NCI-H510A treated with DMSO at 0.1 percent for 48 hours (cell line): Measurements from ENCODE around the gene RIC1.
"Not testable (repeated sequence)": the region's sequence is repeated elsewhere in the genome, so short reads cannot be mapped to it uniquely, and the experiment has no call there.

Experiments used
- DNase-seq: peaks from one replicate; lab custom pipeline; 2025; lab: John Stamatoyannopoulos, UW

The RIC1 gene

DNA sequence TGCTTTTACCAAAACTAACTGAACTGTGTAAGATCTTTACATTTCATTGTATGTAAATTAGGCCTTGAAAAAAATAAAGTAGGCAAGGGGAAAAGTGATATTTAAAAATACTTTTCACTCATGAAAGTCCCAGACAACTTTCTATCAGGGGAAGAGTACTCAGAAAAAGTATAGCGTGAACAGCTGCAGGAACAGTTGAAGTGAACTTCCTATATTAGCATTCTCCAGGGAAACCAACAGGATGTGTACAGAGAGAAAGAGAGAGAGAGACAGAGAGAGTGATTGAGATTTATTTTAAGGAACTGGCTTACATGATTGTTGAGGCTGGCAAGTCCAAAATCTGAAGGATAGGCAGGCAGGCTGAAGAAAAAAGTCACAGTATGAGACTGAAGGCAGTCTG, 162.0 kb downstream of the RIC1 start:
- no peak for DNase-seq

DNA sequence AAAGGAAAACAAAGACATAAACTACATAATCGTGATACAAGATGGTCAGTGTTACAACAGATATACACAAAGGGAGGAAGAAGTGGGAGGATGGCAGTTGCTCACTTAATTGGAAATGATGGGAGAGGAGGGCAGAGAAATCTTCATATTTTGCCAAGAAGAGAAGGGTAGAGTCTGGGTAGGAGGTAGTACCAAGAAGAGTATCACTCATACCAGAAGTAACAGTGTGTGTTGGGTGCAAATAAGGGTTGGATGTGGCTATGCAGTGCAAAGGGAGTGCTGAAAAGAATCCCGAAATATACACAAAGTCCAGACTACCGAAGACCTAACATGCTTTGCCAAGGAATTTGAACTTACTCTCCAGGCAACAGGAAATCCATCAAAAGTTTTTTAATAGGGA, 163.0 kb downstream of the RIC1 start:
- DNase-seq = no peak

DNA sequence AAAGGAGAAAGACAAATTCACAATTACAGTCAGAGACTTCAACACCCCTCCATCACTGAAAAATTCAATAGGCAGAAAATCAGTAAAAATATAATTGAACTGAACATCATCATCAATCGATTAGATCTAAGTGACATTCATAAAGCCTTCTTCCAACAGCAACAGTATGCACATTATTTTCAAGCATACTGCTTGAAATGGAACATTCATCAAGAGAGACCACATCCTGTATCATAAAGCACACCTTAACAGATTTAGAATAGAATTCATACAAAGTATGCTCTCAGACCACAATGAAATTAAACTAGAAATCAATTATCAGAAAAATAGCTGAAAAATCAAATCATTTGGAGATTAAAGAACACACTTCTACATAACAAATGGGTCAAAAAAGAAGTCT, 164.9 kb downstream of the RIC1 start:
- no peak for DNase-seq

DNA sequence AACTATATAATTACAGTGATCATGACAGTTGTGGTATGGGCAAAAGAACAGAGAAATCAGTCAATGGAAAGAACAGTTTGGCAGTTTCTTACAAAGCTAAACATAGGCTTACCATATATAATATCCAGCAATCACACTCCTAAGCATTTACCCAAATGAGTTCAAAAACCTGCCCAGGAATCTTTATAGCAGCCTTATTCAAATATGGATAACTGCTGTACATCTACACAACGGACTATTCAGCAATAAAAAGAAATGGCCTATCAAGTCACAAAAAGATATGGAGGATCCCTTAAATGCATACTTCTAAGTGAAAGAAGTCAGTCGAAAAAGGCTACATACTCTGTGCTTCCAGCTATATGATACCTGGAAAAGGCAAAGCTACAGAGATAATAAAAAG, 167.4 kb downstream of the RIC1 start:
- DNase-seq = no peak

DNA sequence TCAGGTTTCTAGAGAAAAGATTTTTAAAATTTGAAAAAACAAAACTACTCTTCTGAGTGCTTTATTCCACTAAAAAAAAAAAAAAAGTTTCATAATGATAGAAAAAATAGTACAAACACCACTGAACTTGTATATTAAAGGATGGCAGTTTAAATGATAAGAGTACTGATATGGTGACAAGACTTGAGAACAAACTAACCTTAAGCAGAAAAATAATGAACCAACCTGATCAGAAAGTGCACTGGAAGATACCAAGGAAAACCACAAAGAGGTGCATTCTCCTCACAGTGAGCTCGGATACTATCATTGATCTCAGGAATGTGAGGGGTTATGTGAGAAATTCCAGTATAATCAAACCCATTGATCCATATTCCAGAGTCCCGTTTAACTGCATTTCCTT, 169.7 kb downstream of the RIC1 start:
- no peak for DNase-seq

DNA sequence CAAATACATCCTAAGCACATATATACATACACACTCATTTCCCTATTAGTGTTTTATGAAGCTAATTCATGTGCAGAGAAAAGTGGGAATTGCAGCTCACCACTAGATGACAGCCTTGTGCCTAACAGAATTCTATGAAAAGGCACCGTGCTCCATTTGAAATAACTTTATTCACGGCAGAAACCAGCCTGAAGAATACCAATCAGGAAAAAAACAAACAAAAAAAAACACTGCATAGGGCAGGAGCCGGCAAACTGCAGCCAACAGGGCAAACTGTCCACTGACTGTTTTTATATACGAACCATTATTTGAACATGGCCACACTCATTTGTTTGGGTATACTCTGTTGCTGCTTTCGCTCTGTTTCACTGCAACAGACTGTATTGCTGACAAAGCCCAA, 170.4 kb downstream of the RIC1 start:
- DNase-seq = peak; percentile 25

DNA sequence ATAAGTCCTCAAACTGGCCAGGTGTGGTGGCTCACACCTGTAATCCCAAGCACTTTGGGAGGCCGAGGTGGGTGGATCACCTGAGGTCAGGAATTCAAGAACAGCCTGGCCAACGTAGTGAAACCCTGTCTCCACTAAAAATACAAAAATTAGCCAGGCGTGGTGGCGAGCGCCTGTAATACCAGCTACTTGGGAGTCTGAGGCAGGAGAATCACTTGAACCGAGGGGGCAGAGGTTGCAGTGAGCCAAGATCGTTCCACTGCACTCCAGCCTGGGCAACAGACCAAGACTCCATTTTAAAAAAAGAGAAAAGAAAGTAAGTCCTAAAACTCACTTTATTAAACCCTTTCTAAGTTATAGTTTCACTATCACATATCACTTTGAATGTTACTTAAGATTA, 171.5 kb downstream of the RIC1 start:
- not testable (repeated sequence) for DNase-seq

DNA sequence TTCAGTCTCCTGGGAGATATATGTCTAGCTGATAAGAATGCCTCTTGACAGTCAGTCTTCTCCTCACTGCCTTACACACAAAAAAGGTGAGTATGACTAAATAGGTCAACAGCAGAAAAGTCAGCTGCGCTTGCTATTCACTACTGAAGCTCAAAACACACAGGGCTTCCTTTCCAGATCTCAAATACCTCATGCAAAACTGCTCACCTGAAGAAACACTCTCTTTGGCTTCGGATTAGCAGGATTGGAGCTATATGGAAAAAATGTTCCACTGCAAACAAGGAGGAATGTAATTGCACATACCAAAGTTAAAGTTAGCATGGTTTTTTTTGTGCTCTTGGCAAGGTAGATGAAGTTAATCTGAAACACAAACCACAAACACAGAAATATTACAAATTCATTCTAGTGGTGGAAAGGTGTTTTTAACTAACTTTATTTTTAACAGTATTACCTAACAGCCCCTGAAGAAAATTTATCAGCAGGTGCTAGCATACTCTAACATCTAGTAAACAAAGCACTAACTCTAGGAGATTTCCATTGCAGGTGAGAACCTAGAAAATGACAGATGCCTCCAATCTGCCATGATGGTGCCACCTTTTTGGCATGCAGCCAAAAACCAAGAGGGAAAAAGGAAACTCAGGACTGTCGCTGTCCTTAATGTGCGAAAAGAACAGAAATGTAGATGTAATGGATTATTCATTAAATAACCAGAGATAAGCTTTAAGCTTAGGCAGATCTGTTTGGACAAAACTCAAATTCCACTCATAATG, 172.2 kb downstream of the RIC1 start:
- peak; percentile 31 for DNase-seq

DNA sequence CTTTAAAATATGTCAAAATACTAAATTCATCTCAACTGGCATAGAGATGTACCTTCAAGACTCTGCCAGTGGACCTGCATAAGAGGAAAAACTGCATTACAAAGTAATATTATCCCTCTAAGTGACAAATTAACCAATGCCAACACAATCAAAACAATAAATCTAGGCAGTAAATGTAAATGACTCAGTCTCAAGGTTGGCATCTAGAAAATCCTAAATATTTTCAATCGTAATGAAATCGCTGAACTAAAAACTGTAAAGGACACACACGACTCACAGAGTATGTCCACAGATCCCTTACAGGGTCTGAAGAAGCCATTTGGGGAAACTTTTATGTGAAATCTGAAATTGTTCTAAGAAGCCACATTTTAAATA, 172.8 kb downstream of the RIC1 start:
- no peak for DNase-seq

DNA sequence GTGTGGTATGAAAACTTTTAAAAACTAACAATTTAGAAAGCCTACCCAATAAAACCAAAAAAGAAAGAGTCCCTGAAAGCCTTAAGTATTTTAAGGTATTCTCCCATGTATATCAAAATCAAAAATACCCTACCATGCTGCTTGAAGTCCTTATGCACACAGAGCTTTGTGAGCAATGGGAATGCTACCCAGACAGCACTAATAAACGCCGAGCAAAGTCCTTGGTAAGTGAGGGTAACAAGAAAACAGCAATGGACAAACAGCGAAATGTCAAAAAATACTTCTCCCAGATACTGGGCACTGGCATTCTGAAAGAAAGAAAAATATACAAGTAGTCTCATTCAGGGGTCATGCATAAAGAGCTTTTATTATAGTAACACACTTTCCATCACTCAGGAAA, 176.6 kb downstream of the RIC1 start:
- DNase-seq = no peak

DNA sequence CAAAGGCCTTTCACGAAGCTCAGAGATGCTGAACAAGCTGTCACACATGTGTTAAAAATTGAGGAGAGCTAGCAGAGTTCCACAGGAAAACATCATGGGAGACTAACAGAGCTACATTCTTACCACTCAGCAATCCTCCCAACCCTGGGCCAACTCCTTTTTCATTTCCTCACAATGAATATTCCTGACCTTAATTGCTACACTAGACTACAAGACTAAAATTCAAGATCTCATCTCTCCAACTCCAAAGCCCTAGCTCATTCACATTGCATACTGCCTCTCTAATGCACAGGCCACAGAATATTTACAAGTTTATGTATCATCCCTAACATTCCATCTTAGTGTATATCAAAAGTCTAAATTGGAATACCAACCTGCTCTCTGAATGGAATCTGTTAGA, 182.8 kb downstream of the RIC1 start:
- DNase-seq = no peak

DNA sequence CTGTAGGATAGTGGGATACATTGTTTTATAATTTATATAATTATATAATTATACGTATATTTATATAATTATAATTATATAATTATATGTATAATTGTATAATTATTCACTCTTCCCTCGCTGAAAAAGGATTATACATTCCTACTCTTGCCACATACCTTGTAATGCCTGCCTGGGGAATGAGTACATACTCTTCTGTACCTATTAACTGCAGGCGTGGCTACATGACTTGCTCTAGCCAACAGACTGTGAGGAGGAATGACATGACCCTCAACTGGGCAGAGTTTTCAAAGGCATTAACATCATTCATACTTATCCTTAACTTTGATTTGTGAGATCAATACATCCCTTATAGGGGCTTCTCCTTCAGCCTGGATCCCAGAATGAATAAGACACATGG, 184.9 kb downstream of the RIC1 start:
- DNase-seq = no peak

DNA sequence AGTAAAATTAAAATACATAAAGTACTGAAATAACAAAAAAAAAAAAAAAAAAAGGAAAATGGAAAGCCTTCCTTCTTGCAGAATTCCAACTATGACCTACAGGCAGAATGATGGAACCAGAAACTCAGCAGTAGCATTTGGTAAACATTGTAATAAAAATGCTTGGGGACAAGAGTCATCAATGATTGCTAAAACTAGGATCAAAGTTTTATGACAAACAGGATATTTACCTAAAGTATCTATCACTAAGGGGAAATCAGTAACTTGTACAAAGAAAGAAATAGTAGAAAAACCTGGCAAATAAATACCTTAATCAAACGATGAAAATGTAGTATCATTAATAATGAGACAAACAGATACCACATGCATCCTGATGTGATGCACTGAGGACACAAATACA, 186.6 kb downstream of the RIC1 start:
- no peak for DNase-seq

DNA sequence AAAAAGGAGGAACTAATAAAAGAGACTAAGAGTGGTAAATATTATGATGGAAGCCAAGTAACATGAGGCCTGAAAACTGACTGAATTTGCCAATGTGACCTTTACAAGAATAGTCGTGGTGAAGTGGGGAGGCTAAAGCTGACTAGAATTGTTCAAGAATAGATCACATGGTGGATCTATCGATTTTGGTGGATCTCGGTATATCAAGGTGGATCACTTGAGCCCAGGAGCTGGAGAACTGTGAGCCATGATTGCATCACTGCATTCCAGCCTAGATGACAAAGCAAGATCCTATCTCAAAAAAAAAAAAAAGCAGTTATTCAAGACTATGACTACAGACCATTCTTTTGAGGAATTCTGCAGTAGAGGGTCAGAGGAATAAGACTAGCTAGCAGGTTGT, 189.0 kb downstream of the RIC1 start:
- no peak for DNase-seq

DNA sequence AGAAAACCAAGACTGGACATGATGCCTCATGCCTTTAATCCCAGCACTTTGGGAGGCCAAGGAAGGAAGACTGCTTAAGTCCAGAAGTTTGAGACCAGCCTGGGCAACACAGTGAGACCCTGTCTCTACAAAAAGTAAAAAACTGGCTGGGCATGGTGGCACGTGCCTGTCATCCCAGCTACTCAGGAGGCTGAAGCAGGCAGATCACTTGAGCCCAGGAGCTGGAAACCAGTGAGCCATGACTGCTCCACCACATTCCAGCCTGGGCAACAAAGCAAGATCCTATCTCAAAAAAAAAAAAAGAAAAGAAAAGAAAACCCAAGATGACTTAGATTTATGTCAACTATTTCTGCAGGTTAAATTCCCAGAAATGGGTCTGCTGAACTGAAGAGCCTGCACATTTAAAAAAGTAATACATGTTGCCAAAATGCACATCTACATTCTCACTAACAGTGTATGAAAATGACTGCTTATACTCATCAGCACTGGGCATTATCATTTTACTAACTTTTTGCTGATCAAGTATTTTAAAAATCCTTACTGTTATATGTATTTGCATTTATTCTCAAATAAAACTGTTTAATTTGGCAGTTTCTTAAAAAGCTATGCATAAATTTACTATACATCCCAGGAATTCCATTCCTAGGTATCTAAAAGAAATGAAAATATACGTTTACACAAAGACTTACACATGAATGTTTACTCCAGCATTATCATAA, 189.7 kb downstream of the RIC1 start:
- DNase-seq = no peak

DNA sequence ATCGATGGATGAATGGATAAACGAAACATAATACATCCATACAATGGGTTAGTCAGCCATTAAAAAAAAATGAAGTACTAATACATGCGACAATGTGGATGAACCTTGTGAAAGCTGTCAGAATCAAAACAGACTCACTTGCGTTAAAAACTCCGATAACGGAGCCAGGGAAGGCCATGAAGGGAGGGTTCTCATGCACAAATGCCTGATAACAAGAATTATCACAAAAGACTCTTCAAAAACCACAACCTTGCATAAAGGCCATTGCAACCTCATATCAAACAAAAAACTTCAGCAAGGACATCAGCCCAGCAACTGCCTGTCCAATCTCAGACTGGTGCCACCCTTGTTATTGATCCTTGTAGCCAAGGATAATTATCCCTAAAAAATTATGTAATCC, 190.3 kb downstream of the RIC1 start:
- no peak for DNase-seq

DNA sequence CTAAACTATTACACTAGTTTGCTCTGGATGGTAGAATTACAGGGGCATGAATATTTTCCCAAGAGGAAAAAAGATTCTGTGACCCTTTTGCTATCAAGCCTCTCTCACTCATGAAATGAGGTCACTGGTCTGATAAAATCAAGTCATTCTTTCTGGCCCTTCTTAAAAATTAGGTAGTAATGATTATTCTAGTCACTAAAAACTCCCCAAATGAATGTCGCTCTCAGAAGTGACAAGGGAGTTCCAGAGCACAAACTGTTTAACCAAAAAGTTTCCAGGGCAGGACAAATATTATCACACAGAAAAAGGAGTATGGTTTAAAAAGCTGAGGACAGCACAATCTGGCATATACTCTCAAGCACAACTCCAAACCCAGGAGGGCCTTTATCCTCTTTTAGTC, 191.5 kb downstream of the RIC1 start:
- DNase-seq = no peak

DNA sequence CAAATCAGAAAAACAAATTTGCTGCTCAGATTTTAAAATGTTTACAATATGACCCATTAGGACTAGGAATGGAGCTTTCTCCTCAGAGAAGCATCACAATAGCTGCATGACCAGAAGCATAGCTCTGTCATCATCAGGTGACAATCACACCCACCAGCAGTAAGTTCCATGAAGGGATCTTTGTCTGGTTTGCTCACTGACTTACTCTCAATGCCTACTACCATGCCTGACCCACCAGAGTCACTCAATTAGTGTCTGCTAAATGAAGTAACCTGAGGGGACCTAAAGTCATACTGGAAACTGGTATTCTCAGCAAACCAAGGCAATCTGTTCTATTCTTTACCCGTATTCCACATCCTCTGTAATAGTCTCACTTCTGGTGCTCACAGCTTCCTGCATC, 196.3 kb downstream of the RIC1 start:
- no peak for DNase-seq
